Colonic mucosa (tissue), 4 donors: ENCODE data around the gene RIPOR3. TPM values are rescaled to one million over a fixed set of nuclear protein-coding genes. Genes with fewer than 3 reads are reported as not detected.
A peak's percentile ranks its signal among the peaks of the same experiment; 100 is the strongest.

Source experiments
- DNase-seq: peaks from one replicate; pipeline ENCODE4 v3.0.0-alpha.2; 2020
- H3K27ac ChIP-seq: fragments of 200-600 bp; one replicate; pipeline ENCODE4 v1.8.0; 2021
- H3K27me3 ChIP-seq: fragments of 200-600 bp; one replicate; pipeline ENCODE4 v1.8.0; 2021
- H3K36me3 ChIP-seq: fragments of 200-600 bp; one replicate; pipeline ENCODE4 v1.8.0; 2021
- H3K4me1 ChIP-seq: fragments of 200-600 bp; one replicate; pipeline ENCODE4 v1.8.0; 2021; ENCODE audit warnings: mild to moderate bottlenecking
- H3K4me3 ChIP-seq: fragments of 200-600 bp; one replicate; pipeline ENCODE4 v1.8.0; 2021
- H3K9ac ChIP-seq, 2 donors: one replicate each; pipeline ENCODE4 v1.7.0; 2013; ENCODE audit warnings: control low read depth in 2 of 2, low read depth in 2 of 2, low read length in 2 of 2
- H3K9me3 ChIP-seq: fragments of 200-600 bp; one replicate; pipeline ENCODE4 v1.8.0; 2021
- CTCF ChIP-seq: fragments of 200-600 bp; IDR thresholded peaks from one replicate; pipeline ENCODE4 v1.8.0; 2022; ENCODE audit warnings: antibody characterized with exemption, mild to moderate bottlenecking
- intact Hi-C: fragments of 100-400 bp; cut with DNase I; formaldehyde crosslinking; loops from one replicate; pipeline ENCODE4 v1.14.1; 2022
- total RNA-seq, 2 donors: library from RNA; stranded (reverse); fragmentation: NEBNext Ultra II Directional in 1 of 2; extraction: Animal tissue kit (Norgen Biotek cat#: 25700) in 1 of 2; gene quantifications; one replicate each; pipeline ENCODE4 v1.2.1, GENCODE V29; 2021
- donor health status: healthy.
- donor health status: DM: no; HTN: no; CAD: no.
- donor health status: DM: no; HTN: no; CAD: no.

The RIPOR3 gene
- total RNA-seq, 2 donors from 2014 or later, result 1.9 to 2.9 TPM

GRCh38 chr20:50590348-50590664, 101.0 kb downstream of the RIPOR3 start:
- no peaks in the 10 kb centered on the region for H3K27me3 ChIP-seq
- H3K9ac ChIP-seq, result no peak overlapping the region
- no peaks in the 10 kb centered on the region for H3K36me3 ChIP-seq
- intact Hi-C loops, result no loop called here
- no peak overlapping the region for H3K27ac ChIP-seq
- H3K4me3 ChIP-seq, result no peak overlapping the region
- no peaks in the 10 kb centered on the region for H3K9me3 ChIP-seq
- H3K4me1 ChIP-seq, result no peaks in the 10 kb centered on the region
- no peak for TF ChIP-seq CTCF
- no peak for DNase-seq

GRCh38 chr20:50589548-50590347, 101.6 kb downstream of the RIPOR3 start:
- intact Hi-C loops, result no loop called here
- DNase-seq, result no peak
- H3K4me3 ChIP-seq, result no peak overlapping the region
- no peaks in the 10 kb centered on the region for H3K9me3 ChIP-seq
- H3K9ac ChIP-seq, result no peak overlapping the region
- H3K36me3 ChIP-seq, result no peaks in the 10 kb centered on the region
- no peak overlapping the region for H3K27ac ChIP-seq
- no peaks in the 10 kb centered on the region for H3K4me1 ChIP-seq
- no peak for TF ChIP-seq CTCF
- H3K27me3 ChIP-seq, result no peaks in the 10 kb centered on the region

- TF ChIP-seq CTCF, result peak; percentile 93
- intact Hi-C loops, result no loop called here
- H3K36me3 ChIP-seq, result peaks cover 9% of the 10 kb centered on the region
- no peak overlapping the region for H3K27ac ChIP-seq
- no peaks in the 10 kb centered on the region for H3K27me3 ChIP-seq
- no peak overlapping the region for H3K4me3 ChIP-seq
- no peak overlapping the region for H3K9ac ChIP-seq
- H3K9me3 ChIP-seq, result no peaks in the 10 kb centered on the region
- DNase-seq, result peak; percentile 82
- no peaks in the 10 kb centered on the region for H3K4me1 ChIP-seq
Observed at GRCh38 chr20:50588034-50588736, 103.2 kb downstream of the RIPOR3 start.

GRCh38 chr20:50587291-50587961, 103.9 kb downstream of the RIPOR3 start:
- H3K4me3 ChIP-seq, result no peak overlapping the region
- H3K27ac ChIP-seq, result no peak overlapping the region
- H3K9ac ChIP-seq, result no peak overlapping the region
- H3K9me3 ChIP-seq, result no peaks in the 10 kb centered on the region
- no peak for TF ChIP-seq CTCF
- no peaks in the 10 kb centered on the region for H3K27me3 ChIP-seq
- no peak for DNase-seq
- H3K36me3 ChIP-seq, result peaks cover 9% of the 10 kb centered on the region
- intact Hi-C loops, result no loop called here
- no peaks in the 10 kb centered on the region for H3K4me1 ChIP-seq

GRCh38 chr20:50586531-50587232, 104.7 kb downstream of the RIPOR3 start:
- intact Hi-C loops, result no loop called here
- Histone ChIP-seq H3K4me3 (no peak overlapping the region), H3K9me3 (no peaks in the 10 kb centered on the region), H3K27ac (no peak overlapping the region), H3K4me1 (no peaks in the 10 kb centered on the region), H3K36me3 (peaks cover 9% of the 10 kb centered on the region), H3K9ac (no peak overlapping the region), H3K27me3 (no peaks in the 10 kb centered on the region)
- DNase-seq, result no peak
- no peak for TF ChIP-seq CTCF
